K562 (cell line): ENCODE data around the gene JUNB. TPM values are rescaled to one million over a fixed set of nuclear protein-coding genes. Genes with fewer than 3 reads are reported as not detected.
A peak's percentile ranks its signal among the peaks of the same experiment; 100 is the strongest.

Experiments
- ATAC-seq: fragments of 200-7000 bp; cut with Tn5 transposase; 3 replicates; pipeline ENCODE4 v1.9.1; 2020; ENCODE audit warnings: moderate library complexity
- BruUV-seq: library from RNA; stranded (reverse); fragments of 400-500 nt; replicated peaks from 2 replicates; lab custom pipeline; 2021; lab: Mats Ljungman, UMichigan
- CTCF ChIA-PET: fragments of 300-600 bp; formaldehyde crosslinking; extraction: SDS; loops from one replicate; lab custom pipeline; 2021; ENCODE audit warnings: low intra/inter-chr PET ratio; lab: Yijun Ruan, JAX
- POLR2A ChIA-PET: fragments of 300-600, 350-650 bp; sonication (Branson Sonifier 250); formaldehyde crosslinking; extraction: SDS; loops from one replicate; lab custom pipeline; 2021; ENCODE audit warnings: antibody characterized with exemption, inconsistent platforms; lab: Yijun Ruan, JAX
- DNase-seq, 4 experiments: peaks; one replicate each; pipeline versions ENCODE4 v3.0.0 to v3.0.0-alpha.2; 2011 to 2018; ENCODE audit warnings: low spot score in 3 of 4, mixed read lengths in 3 of 4; ENCODE audit errors: extremely low read depth in 1 of 4
- FAIRE-seq: peaks from 2 replicates; lab custom pipeline; 2011; peaks lifted over from hg19 to GRCh38; lab: Jason Lieb, UNC
- H2AFZ ChIP-seq: 2 replicates; pipeline ENCODE4 v1.6.0; 2011; ENCODE audit warnings: low read depth, low read length, control low read depth, inconsistent platforms
- H3K27ac ChIP-seq: fragments of 200-600 bp; 3 replicates; pipeline ENCODE4 v1.8.0; 2011; ENCODE audit warnings: low read depth, mild to moderate bottlenecking, control low read depth, inconsistent platforms, low read length, moderate library complexity, mixed read lengths; ENCODE audit errors: extremely low read depth
- H3K27me3 ChIP-seq, 2 experiments: fragments of 300-600 bp in 1 of 2; 2 replicates in 1 of 2; 3 replicates in 1 of 2; pipeline versions ENCODE4 v1.6.0 to v1.8.0; 2011; ENCODE audit warnings: inconsistent platforms in 2 of 2, low read length in 2 of 2, mild to moderate bottlenecking in 1 of 2, mixed read lengths in 1 of 2, moderate library complexity in 1 of 2; ENCODE audit not compliant: control insufficient read depth in 2 of 2, insufficient read depth in 2 of 2
- H3K36me3 ChIP-seq: fragments of 300-600 bp; 3 replicates; pipeline ENCODE4 v1.8.0; 2011; ENCODE audit warnings: mild to moderate bottlenecking, low read length, inconsistent platforms; ENCODE audit not compliant: control insufficient read depth, insufficient read depth
- H3K4me1 ChIP-seq, 2 experiments: fragments of 200-600 bp in 1 of 2; replicated peaks in 1 of 2; 2 replicates in 1 of 2; 3 replicates in 1 of 2; pipeline versions ENCODE4 v1.5.1 to v1.8.0; 2011; ENCODE audit warnings: inconsistent platforms in 2 of 2, low read length in 2 of 2, mild to moderate bottlenecking in 1 of 2, mixed read lengths in 1 of 2, moderate library complexity in 1 of 2; ENCODE audit not compliant: control insufficient read depth in 2 of 2, insufficient read depth in 2 of 2
- H3K4me2 ChIP-seq: 2 replicates; pipeline ENCODE4 v1.6.1; 2011; ENCODE audit warnings: low read length, control low read depth, inconsistent platforms, mixed read lengths; ENCODE audit not compliant: insufficient read depth
- H3K4me3 ChIP-seq: fragments of 200-600 bp; sonication (generic), shearing (Covaris generic); 2 replicates; pipeline ENCODE4 v1.5.1; 2016; ENCODE audit warnings: control low read depth, inconsistent platforms
- H3K79me2 ChIP-seq: fragments of 200-600 bp; 3 replicates; pipeline ENCODE4 v1.8.0; 2011; ENCODE audit warnings: low read length, inconsistent platforms; ENCODE audit not compliant: control insufficient read depth, insufficient read depth
- H3K9ac ChIP-seq, 2 experiments: 2 replicates each; pipeline versions ENCODE4 v1.6.0 to v1.6.1; 2011; ENCODE audit warnings: low read depth in 2 of 2, low read length in 2 of 2, control low read depth in 1 of 2, inconsistent platforms in 1 of 2, mild to moderate bottlenecking in 1 of 2, mixed read lengths in 1 of 2; ENCODE audit not compliant: insufficient read depth in 1 of 2
- H3K9me1 ChIP-seq: one replicate; pipeline ENCODE4 v1.6.0; 2011; ENCODE audit warnings: inconsistent platforms, mild to moderate bottlenecking, low read length, moderate library complexity; ENCODE audit not compliant: control insufficient read depth, insufficient read depth
- H3K9me3 ChIP-seq: replicated peaks from 2 replicates; pipeline ENCODE4 v1.5.1; 2011; ENCODE audit warnings: low read depth, low read length, inconsistent platforms; ENCODE audit not compliant: control insufficient read depth, insufficient read depth
- H4K20me1 ChIP-seq: replicated peaks from 2 replicates; pipeline ENCODE4 v1.6.1; 2011; ENCODE audit warnings: low read length, inconsistent platforms, mixed read lengths; ENCODE audit not compliant: control insufficient read depth, insufficient read depth
- CTBP1 ChIP-seq: fragments of 450-650 bp; IDR thresholded peaks from 2 replicates; pipeline ENCODE4 v1.6.1; 2016; ENCODE audit warnings: borderline replicate concordance
- CTCF ChIP-seq, 3 experiments: IDR thresholded peaks in 2 of 3; conservative IDR thresholded peaks in 1 of 3; 2 replicates each; pipeline ENCODE4 v1.5.1; 2011 to 2012; ENCODE audit warnings: low read length in 3 of 3, mild to moderate bottlenecking in 3 of 3, control low read depth in 2 of 3, improper control_type of control experiment in 1 of 3, inconsistent platforms in 1 of 3, low read depth in 1 of 3, mixed read lengths in 1 of 3, moderate library complexity in 1 of 3; ENCODE audit not compliant: insufficient read depth in 2 of 3
- DDX20 ChIP-seq: fragments of 450-650 bp; IDR thresholded peaks from 2 replicates; pipeline ENCODE4 v1.6.1; 2016; ENCODE audit warnings: missing genetic modification characterization, low read depth, mild to moderate bottlenecking, missing compliant biosample characterization, moderate library complexity
- HDAC1 ChIP-seq, 2 experiments: fragments of 450-650 bp; IDR thresholded peaks; 2 replicates each; pipeline ENCODE4 v1.6.1; 2016 to 2017; ENCODE audit warnings: inconsistent platforms in 1 of 2, mild to moderate bottlenecking in 1 of 2, moderate library complexity in 1 of 2
- HSF4 ChIP-seq: fragments of 250-450 bp; sonication (Bioruptor Pico); IDR thresholded peaks from 2 replicates; pipeline ENCODE4 v2.1.2; 2022; ENCODE audit warnings: mild to moderate bottlenecking, moderate library complexity, borderline replicate concordance
- KLF1 ChIP-seq: fragments of 450-650 bp; IDR thresholded peaks from 2 replicates; pipeline ENCODE4 v1.6.1; 2016; ENCODE audit warnings: missing genetic modification characterization, missing compliant biosample characterization
- NR4A1 ChIP-seq, 2 experiments: fragments of 250-450 bp in 1 of 2; fragments of 450-650 bp in 1 of 2; sonication (Bioruptor Pico) in 1 of 2; IDR thresholded peaks; 2 replicates each; pipeline versions ENCODE4 v1.4.0 to v1.6.1; 2016 to 2020; ENCODE audit warnings: mild to moderate bottlenecking in 2 of 2, missing compliant biosample characterization in 1 of 2, missing genetic modification characterization in 1 of 2, moderate library complexity in 1 of 2
- RB1 ChIP-seq: fragments of 450-650 bp; IDR thresholded peaks from 2 replicates; pipeline ENCODE4 v1.6.1; 2017; ENCODE audit warnings: low read depth, mild to moderate bottlenecking
- RBM17 ChIP-seq: fragments of 200-400 bp; formaldehyde crosslinking; IDR thresholded peaks from 2 replicates; pipeline ENCODE4 v1.6.1; 2017; ENCODE audit warnings: low read depth, mild to moderate bottlenecking, low read length, borderline replicate concordance
- SP1 ChIP-seq: sonication (generic); formaldehyde crosslinking; IDR thresholded peaks from 2 replicates; pipeline ENCODE4 v1.8.1; 2022; ENCODE audit warnings: mild to moderate bottlenecking, missing genetic modification reagents
- UBTF ChIP-seq, 2 experiments: IDR thresholded peaks; 2 replicates each; pipeline ENCODE4 v1.6.1; 2012; ENCODE audit warnings: improper control_type of control experiment in 2 of 2, low read depth in 2 of 2, low read length in 2 of 2, borderline replicate concordance in 1 of 2
- ZBTB7A ChIP-seq: IDR thresholded peaks from 2 replicates; pipeline ENCODE4 v1.6.1; 2011; ENCODE audit warnings: low read depth, mild to moderate bottlenecking, low read length, moderate library complexity, borderline replicate concordance; ENCODE audit not compliant: control insufficient read depth
- ZNF124 ChIP-seq: sonication (generic); formaldehyde crosslinking; IDR thresholded peaks from 2 replicates; pipeline ENCODE4 v1.8.1; 2022; ENCODE audit warnings: missing genetic modification reagents
- ZNF384 ChIP-seq: IDR thresholded peaks from 2 replicates; pipeline ENCODE4 v1.6.1; 2012; ENCODE audit warnings: low read depth, low read length, improper control_type of control experiment
- WGBS: fragments of 100-300 bp; shearing (Covaris generic); methylation state at CpG from one replicate; pipeline ENCODE4 v1.1.6; 2016; ENCODE audit warnings: low coverage, mixed read lengths; ENCODE audit not compliant: insufficient coverage; ENCODE audit errors: missing lambda C conversion rate; 5-methylcytosine and 5-hydroxymethylcytosine counted together
- in situ Hi-C: fragments of 300-500 bp; cut with MboI; formaldehyde crosslinking; loops from 4 replicates; pipeline ENCODE4 v1.15.0; 2018; ENCODE audit warnings: inconsistent platforms, mixed read lengths
- intact Hi-C: fragments of 100-400 bp; cut with micrococcal nuclease; formaldehyde crosslinking; loops from 2 replicates; pipeline ENCODE4 v1.14.2; 2022
- polyA plus RNA-seq, 8 experiments: library from polyadenylated mRNA; depleted of rRNA in 4 of 8; stranded (reverse) in 5 of 8; unstranded in 3 of 8; fragments of >200 nt; fragmentation: Nextera tagmentation in 2 of 8; fragmentation: Illumina TruSeq in 1 of 8; extraction: Ambion mirVana in 2 of 8; extraction: Trizol in 1 of 8; gene quantifications; 2 replicates each; pipeline versions ENCODE4 v1.2.1 to v1.2.3, GENCODE V29; 2011 to 2014; ENCODE audit warnings: inconsistent platforms in 1 of 8, missing spikeins in 1 of 8
- total RNA-seq, 7 experiments: library from RNA; depleted of rRNA in 6 of 7; stranded (reverse); fragments of >200 nt in 6 of 7; fragmentation: Illumina TruSeq in 2 of 7; extraction: Trizol in 2 of 7; gene quantifications; 2 replicates each; pipeline versions ENCODE4 v1.2.1 to v1.2.3, GENCODE V29; 2011 to 2021; ENCODE audit warnings: low replicate concordance in 1 of 7

Gene JUNB
- total and polyA plus RNA-seq, 9 of the 15 experiments (the other 6 are each of a cell fraction or from before 2014, with no cell fraction given): 0.23 to 88.1 (median 13.1) TPM

GRCh38 chr19:12766051-12766521, 25.2 kb upstream of the JUNB start:
- no peaks in the 10 kb centered on the region for H4K20me1 ChIP-seq
- H3K36me3 ChIP-seq: peaks cover 6% of the 10 kb centered on the region; the same call in 1 of the 3 replicates
- in situ Hi-C loops (loop anchor here (5.0 kb wide), 1 partner anchor 81 kb away; no protein-coding TSS in a partner anchor), intact Hi-C loops (no loop called here)
- H2AFZ ChIP-seq: peak overlapping the region; percentile 77; the same call in 1 of the 2 replicates
- peak overlapping the region in 1 of 2 experiments; percentile 53; a peak in 2 of 4 replicates for H3K9ac ChIP-seq
- no peaks in the 10 kb centered on the region for H3K9me1 ChIP-seq
- 43% methylated on average over 30 of the region's 30 CpGs for WGBS
- no TSS peak for BruUV-seq
- H3K4me3 ChIP-seq: peak overlapping the region; percentile 41
- no peaks in the 10 kb centered on the region for H3K27me3 ChIP-seq
- H3K79me2 ChIP-seq: no peaks in the 10 kb centered on the region
- peak overlapping the region; percentile 69 for H3K4me2 ChIP-seq
- peak; percentile 95 for ATAC-seq
- ChIA-PET POLR2A (interaction anchor here (0.6 to 3.9 kb wide), 5 partner anchors 9 to 50 kb away, joined by 3 to 27 read pairs (median 5); partner anchors contain the start of genes JUNB and TNPO2), CTCF (interaction anchor here (0.6 to 1.3 kb wide), 2 partner anchors 30 to 49 kb away, joined by 5 to 6 read pairs; no protein-coding TSS in a partner anchor)
- peaks cover 0 to 29% of the 10 kb centered on the region in 2 experiments; a peak in 2 of 5 replicates for H3K4me1 ChIP-seq
- H3K27ac ChIP-seq: no peak overlapping the region
- peak; percentile 44 to 72 (median 54) for DNase-seq
- no peak for FAIRE-seq
- H3K9me3 ChIP-seq: no peaks in the 10 kb centered on the region
- TF ChIP-seq HSF4 (CRISPR knock-in tag): no peak
- peak; percentile 41; the same call in 1 of the 2 replicates for TF ChIP-seq CTBP1
- TF ChIP-seq DDX20: no peak
- 0 out of 4 replicates have a peak, but pooled peaks of 1 of the 2 experiments have one; percentile 39 for TF ChIP-seq UBTF (IDR thresholded peaks at IDR 0.05; ENCODE audit: borderline replicate concordance in 1 of 2, low read depth in 2 of 2, low read length in 2 of 2)
- TF ChIP-seq ZBTB7A: peak; percentile 31; the same call in 1 of the 2 replicates
- TF ChIP-seq ZNF124 (CRISPR knock-in tag): no peak
- TF ChIP-seq RBM17: no peak
- TF ChIP-seq ZNF384: no peak
- TF ChIP-seq NR4A1 (CRISPR knock-in tag; IDR thresholded peaks at IDR 0.05): no peak
- no peak for TF ChIP-seq NR4A1 (tag; IDR thresholded peaks at IDR 0.05)
- TF ChIP-seq KLF1 (tag): peak; percentile 75; the same call in 1 of the 2 replicates
- 0 out of 4 replicates have a peak, but pooled peaks of 1 of the 2 experiments have one; percentile 18 for TF ChIP-seq HDAC1 (IDR thresholded peaks at IDR 0.05)
- TF ChIP-seq SP1 (CRISPR knock-in tag): 0 out of 2 replicates have a peak, but pooled peaks have one; percentile 25
- peak; percentile 51 to 92 (median 58); a peak in 5 of 6 replicates for TF ChIP-seq CTCF (IDR thresholded peaks at IDR 0.05 in 2 of 3, conservative IDR thresholded peaks at IDR 0.05 in 1 of 3; ENCODE audit: insufficient read depth in 2 of 3, low read depth in 1 of 3, low read length in 3 of 3)
- peak; percentile 58; the same call in 1 of the 2 replicates for TF ChIP-seq RB1
